HG03039 (cell line): ENCODE data around the gene GCSH.
A peak's percentile ranks its signal among the peaks of the same experiment; 100 is the strongest.
"Not testable (repeated sequence)": the region's sequence is repeated elsewhere in the genome, so short reads cannot be mapped to it uniquely, and the experiment has no call there.

Experiments used
- ATAC-seq: cut with Tn5 transposase; IDR thresholded peaks from one replicate; pipeline ENCODE4 v1.9.1; 2021; ENCODE audit warnings: mild to moderate bottlenecking, moderate library complexity; ENCODE audit not compliant: unreplicated experiment

Gene GCSH

GRCh38 chr16:81095953-81096714 lies at the start of gene GCSH:
GCSH (minus strand) TSS chr16:81096395; CDS start chr16:81096278, 117 bp downstream.
- peak; percentile 97 for ATAC-seq

GRCh38 chr16:81143921-81144471 lies 47.8 kb upstream of the GCSH start:
- ATAC-seq: no peak

- no peak for ATAC-seq
Observed at GRCh38 chr16:81142864-81143263, 46.7 kb upstream of the GCSH start.

GRCh38 chr16:81140930-81141780 lies 45.0 kb upstream of the GCSH start:
- no peak for ATAC-seq

DNA sequence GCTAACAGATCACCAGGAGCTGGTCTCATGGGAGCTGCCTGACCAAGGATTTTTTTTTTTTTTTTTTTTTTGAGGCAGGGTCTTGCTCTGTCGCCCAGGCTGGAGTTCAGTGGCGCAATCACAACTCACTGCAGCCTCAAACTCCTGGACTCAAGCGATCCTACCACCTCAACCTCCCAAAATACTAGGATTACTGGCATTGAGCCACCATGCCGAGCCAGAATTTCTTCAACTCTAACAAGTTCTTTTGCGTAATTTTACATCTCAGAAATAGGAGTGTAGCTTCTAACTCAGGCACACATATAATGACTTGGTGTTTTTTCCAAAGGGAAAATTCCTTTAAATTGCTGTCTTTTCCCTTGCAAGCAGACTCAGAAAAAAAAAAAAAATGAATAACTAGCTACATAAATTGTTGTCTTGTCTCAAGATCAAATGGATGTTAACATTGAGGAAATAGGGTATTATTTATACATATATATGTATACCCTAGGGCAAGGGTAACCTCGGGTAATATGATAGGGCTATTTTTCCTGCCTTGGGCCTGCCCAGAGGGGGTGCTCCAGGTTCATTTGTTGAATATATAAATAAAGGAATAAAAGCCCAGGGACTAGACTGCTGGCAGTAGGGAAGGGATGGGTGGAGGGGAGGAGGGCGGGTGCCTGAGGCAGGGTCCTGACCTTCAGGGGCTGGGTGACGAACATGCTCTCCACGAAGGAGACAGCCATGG lies 42.8 kb upstream of the GCSH start:
- no peak for ATAC-seq

- ATAC-seq: no peak
Observed at GRCh38 chr16:81137754-81138153, 41.6 kb upstream of the GCSH start.

DNA sequence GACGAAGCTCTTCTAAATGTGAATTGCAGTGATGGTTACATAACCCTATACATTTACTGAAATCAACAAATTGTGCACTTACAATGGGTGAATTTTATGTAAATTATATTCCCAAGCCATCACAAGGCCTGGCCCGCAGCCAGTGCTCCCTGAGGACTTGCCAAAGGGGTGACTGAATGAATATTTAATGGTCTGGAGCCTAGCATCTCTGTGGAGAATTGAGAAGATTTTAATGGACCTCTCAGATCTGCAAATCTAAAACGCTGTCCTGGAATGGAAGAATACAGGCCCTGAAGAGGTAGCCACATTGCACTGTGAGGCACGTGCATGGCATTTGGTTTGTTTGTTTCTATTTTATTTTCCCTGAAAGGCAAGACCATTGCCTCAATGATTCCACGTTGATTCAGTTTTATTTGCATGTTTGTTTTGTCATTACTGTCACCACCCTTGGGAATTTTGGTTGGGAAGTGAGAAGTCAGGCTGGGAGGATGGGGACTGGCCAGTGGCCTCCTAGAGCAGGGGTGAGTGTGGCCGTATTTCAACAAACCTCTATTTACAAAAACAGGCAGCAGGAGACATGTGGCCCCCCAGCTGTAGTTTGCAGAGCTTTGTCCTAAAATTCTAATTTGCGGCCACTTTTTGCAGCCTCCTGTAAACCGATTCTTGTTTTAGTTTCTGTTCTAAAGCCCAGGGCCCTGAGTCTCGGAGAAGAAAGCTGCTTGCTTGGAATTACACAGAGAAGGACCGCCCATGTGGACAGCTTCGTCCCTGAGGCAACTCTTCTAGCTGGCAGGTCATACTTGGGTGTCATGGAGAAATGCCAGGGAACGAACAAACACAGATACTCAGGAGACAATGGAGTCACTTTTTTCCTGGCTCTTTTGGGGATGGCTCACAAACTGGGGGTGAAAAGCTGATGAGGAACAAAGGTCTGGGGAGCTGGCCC lies 40.5 kb upstream of the GCSH start:
- ATAC-seq: no peak

DNA sequence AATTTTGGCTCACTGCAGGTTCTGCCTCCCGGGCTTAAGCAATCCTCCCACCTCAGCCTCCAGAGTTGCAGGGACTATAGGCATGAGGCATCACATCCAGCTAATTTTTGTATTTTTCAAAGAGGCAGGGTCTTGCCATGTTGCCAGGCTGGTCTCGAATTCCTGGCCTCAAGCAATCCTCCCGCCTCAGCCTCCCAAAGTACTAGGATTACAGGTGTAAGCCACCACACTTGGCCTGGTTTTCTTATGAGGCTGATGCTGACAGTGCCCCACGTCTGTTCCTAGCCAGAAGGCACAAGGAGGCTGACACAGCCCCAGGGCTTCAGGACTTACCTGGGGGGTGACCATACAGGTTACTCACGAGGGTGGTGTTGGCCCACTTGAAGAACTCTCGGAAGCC lies 33.9 kb upstream of the GCSH start:
- ATAC-seq: no peak

- ATAC-seq: no peak
Observed at GRCh38 chr16:81128726-81129524, 32.7 kb upstream of the GCSH start.

GRCh38 chr16:81127051-81127450 lies 30.9 kb upstream of the GCSH start:
- ATAC-seq: no peak

DNA sequence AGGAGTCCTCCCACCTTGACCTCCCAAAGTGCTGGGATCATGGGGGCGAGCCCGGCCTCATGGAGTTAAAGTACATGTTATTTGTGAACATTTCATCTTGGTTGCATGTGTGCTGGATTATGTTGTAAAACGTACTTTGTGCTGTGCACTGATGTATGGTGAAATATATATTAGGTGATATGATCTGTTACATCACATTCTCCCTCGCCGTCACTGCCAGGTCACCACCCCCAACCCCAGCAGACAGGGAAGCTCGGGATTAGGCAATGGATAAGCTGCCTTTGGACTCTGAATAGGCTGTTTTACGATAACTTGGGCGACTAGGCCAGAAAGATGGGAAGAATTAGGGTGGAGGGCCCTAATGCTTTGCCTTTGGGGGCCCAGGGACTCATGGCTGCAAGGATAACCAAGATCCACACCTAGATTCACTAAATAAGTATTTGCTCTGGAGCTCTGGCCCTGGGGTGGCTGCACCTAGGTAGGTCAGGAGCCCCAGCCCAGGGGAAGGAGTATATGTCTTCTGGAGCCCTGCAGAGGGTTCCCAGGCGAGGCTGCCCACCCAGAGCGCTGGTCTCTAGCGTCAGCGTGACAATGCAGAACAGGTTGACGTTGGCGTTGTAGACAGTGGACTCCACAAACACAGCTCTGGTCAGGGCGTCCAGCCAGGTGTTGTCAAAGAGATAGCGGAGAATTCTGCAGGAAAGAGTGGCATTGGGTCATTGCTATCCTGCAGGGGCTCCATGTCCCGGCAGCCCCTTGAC lies 27.1 kb upstream of the GCSH start:
- no peak for ATAC-seq

DNA sequence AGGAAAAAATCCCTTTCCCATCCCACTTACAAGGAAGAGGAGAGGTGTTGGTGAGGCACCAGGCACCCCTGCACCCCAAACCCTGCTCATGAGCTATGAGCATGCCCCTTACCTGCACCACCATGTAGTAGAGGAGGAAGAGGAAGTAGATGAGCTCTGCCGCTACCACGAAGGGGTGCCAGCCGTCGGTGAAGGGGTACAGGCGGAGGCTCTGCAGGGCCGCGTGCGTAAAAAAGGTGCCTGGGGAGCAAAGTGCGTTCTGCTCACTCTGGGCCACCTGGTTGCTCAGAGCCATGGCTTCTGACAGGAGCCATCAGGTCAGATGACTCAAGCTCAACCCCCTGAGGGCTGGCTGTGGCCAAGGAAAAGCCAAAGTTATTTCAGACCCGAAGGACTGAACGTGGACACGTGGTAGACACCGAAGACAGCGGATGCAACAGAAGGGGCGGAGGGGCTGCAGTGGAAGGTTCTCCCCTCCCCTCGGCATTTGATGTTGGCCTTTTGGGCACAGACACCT lies 25.3 kb upstream of the GCSH start:
- ATAC-seq: no peak

- ATAC-seq: no peak
Observed at GRCh38 chr16:81117436-81117835, 21.2 kb upstream of the GCSH start.

GRCh38 chr16:81116285-81116684 lies 20.1 kb upstream of the GCSH start:
- ATAC-seq: no peak

GRCh38 chr16:81112453-81112852 lies 16.3 kb upstream of the GCSH start:
- no peak for ATAC-seq

GRCh38 chr16:81109274-81109673 lies 13.1 kb upstream of the GCSH start:
- not testable (repeated sequence) for ATAC-seq

DNA sequence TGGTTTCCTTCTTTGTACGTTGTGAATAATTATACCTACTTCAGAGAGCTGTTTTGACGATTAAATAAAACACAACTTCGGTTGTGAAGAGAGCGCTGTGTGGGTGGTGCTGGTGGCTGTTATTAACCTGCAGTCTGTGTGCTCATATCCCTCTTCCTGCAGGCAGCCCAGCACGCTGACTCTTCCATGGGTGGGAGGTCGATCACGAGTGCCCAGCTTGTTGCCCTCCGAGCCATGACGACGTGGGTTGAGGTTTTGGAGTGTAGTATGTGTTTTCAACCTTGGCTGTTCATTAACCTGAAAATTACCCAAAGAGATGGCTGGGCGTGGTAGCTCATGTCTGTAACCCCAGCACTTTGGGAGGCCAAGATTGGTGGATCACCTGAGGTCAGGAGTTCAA lies 11.3 kb upstream of the GCSH start:
- no peak for ATAC-seq

- ATAC-seq: no peak
Observed at GRCh38 chr16:81106826-81107503, 10.8 kb upstream of the GCSH start.
